Karpas-422 (cell line): ENCODE results near the gene HERC2. TPM values are rescaled to one million over a fixed set of nuclear protein-coding genes. Genes with fewer than 3 reads are reported as not detected.
"Not testable (repeated sequence)": the region's sequence is repeated elsewhere in the genome, so short reads cannot be mapped to it uniquely, and the experiment has no call there.

ENCODE experiments used
- DNase-seq: peaks from one replicate; pipeline ENCODE4 v3.0.0-alpha.2; 2015
- H2AFZ ChIP-seq: fragments of 200-600 bp; sonication (generic); 2 replicates; pipeline ENCODE4 v1.6.1; 2014; ENCODE audit warnings: antibody characterized with exemption, low read length, mixed read lengths
- H3K27ac ChIP-seq: fragments of 200-600 bp; sonication (generic); 2 replicates; pipeline ENCODE4 v1.5.1; 2014; ENCODE audit warnings: mild to moderate bottlenecking, low read length, moderate library complexity
- H3K27me3 ChIP-seq: fragments of 200-600 bp; sonication (generic); 2 replicates; pipeline ENCODE4 v1.6.1; 2014; ENCODE audit warnings: low read length, mixed read lengths
- H3K36me3 ChIP-seq: fragments of 200-600 bp; sonication (generic); 2 replicates; pipeline ENCODE4 v1.6.1; 2014; ENCODE audit warnings: low read length, mixed read lengths; ENCODE audit not compliant: insufficient read depth
- H3K4me1 ChIP-seq: fragments of 200-600 bp; sonication (generic); 2 replicates; pipeline ENCODE4 v1.6.1; 2014; ENCODE audit warnings: mild to moderate bottlenecking, low read length, mixed read lengths
- H3K4me2 ChIP-seq: fragments of 200-600 bp; sonication (generic); 2 replicates; pipeline ENCODE4 v1.6.1; 2014; ENCODE audit warnings: low read length, low read depth, mild to moderate bottlenecking; ENCODE audit not compliant: poor library complexity, severe bottlenecking
- H3K4me3 ChIP-seq: fragments of 200-600 bp; sonication (generic); 2 replicates; pipeline ENCODE4 v1.5.1; 2014; ENCODE audit warnings: mild to moderate bottlenecking, antibody characterized with exemption, low read length, mixed read lengths
- H3K79me2 ChIP-seq: fragments of 200-600 bp; sonication (generic); 2 replicates; pipeline ENCODE4 v1.6.1; 2014; ENCODE audit warnings: mild to moderate bottlenecking, low read length, mixed read lengths
- H3K9ac ChIP-seq: fragments of 200-600 bp; sonication (generic); 2 replicates; pipeline ENCODE4 v1.6.0; 2014; ENCODE audit warnings: low read length
- H3K9me2 ChIP-seq: fragments of 200-600 bp; sonication (generic), shearing (Covaris generic); replicated peaks from 2 replicates; pipeline ENCODE4 v1.6.0; 2014; ENCODE audit warnings: mild to moderate bottlenecking, low read length, moderate library complexity; ENCODE audit not compliant: insufficient read depth
- H3K9me3 ChIP-seq: fragments of 300-700, 200-600 bp; sonication (generic); 2 replicates; pipeline ENCODE4 v1.6.1; 2014; ENCODE audit warnings: low read length, mixed read lengths
- H4K20me1 ChIP-seq: fragments of 200-600 bp; sonication (generic); 2 replicates; pipeline ENCODE4 v1.6.1; 2014; ENCODE audit warnings: mild to moderate bottlenecking, antibody characterized with exemption, low read length, low read depth; ENCODE audit not compliant: insufficient read depth
- total RNA-seq: library from RNA; depleted of rRNA; stranded (reverse); fragments of >200 nt; shearing (Covaris generic); gene quantifications from 2 replicates; pipeline ENCODE4 v1.2.3, GENCODE V29; 2014; ENCODE audit warnings: low replicate concordance

HERC2 gene
- total RNA-seq, 1 experiment from 2014 or later: 58.7 TPM

GRCh38 chr15:28255965-28256364 is 66.0 kb downstream of the HERC2 start:
- DNase-seq: no peak
- no peaks in the 10 kb centered on the region for H3K9me2 ChIP-seq
- H3K27me3 ChIP-seq: no peaks in the 10 kb centered on the region
- no peaks in the 10 kb centered on the region for H4K20me1 ChIP-seq
- H3K9ac ChIP-seq: no peak overlapping the region
- no peaks in the 10 kb centered on the region for H3K4me1 ChIP-seq
- H3K79me2 ChIP-seq: peaks cover 35% of the 10 kb centered on the region
- no peaks in the 10 kb centered on the region for H3K9me3 ChIP-seq
- no peak overlapping the region for H3K27ac ChIP-seq
- H2AFZ ChIP-seq: no peak overlapping the region
- H3K36me3 ChIP-seq: peaks cover 25% of the 10 kb centered on the region; the same call in 1 of the 2 replicates
- no peak overlapping the region for H3K4me2 ChIP-seq
- no peak overlapping the region for H3K4me3 ChIP-seq

GRCh38 chr15:28252831-28253230 is 69.1 kb downstream of the HERC2 start:
- no peaks in the 10 kb centered on the region for H3K9me3 ChIP-seq
- no peaks in the 10 kb centered on the region for H3K9me2 ChIP-seq
- no peak overlapping the region for H3K4me2 ChIP-seq
- H3K9ac ChIP-seq: no peak overlapping the region
- no peaks in the 10 kb centered on the region for H3K4me1 ChIP-seq
- H4K20me1 ChIP-seq: no peaks in the 10 kb centered on the region
- H2AFZ ChIP-seq: no peak overlapping the region
- no peak overlapping the region for H3K27ac ChIP-seq
- peaks cover 34% of the 10 kb centered on the region; the same call in 1 of the 2 replicates for H3K36me3 ChIP-seq
- no peak overlapping the region for H3K4me3 ChIP-seq
- no peaks in the 10 kb centered on the region for H3K27me3 ChIP-seq
- no peak for DNase-seq
- H3K79me2 ChIP-seq: peaks cover 4% of the 10 kb centered on the region

GRCh38 chr15:28246605-28247004 is 75.4 kb downstream of the HERC2 start:
- Histone ChIP-seq H3K4me1 (no peaks in the 10 kb centered on the region), H3K4me2 (no peak overlapping the region), H3K36me3 (peaks cover 63% of the 10 kb centered on the region), H2AFZ (no peak overlapping the region), H3K27ac (no peak overlapping the region), H3K9me3 (no peaks in the 10 kb centered on the region), H3K9me2 (no peaks in the 10 kb centered on the region), H3K79me2 (no peaks in the 10 kb centered on the region), H4K20me1 (no peaks in the 10 kb centered on the region), H3K27me3 (no peaks in the 10 kb centered on the region), H3K4me3 (no peak overlapping the region), H3K9ac (no peak overlapping the region)
- no peak for DNase-seq

GRCh38 chr15:28243901-28244300 is 78.1 kb downstream of the HERC2 start:
- H3K27me3 ChIP-seq: no peaks in the 10 kb centered on the region
- H3K9me3 ChIP-seq: no peaks in the 10 kb centered on the region
- H3K4me1 ChIP-seq: no peaks in the 10 kb centered on the region
- no peak overlapping the region for H2AFZ ChIP-seq
- H3K9ac ChIP-seq: no peak overlapping the region
- no peak overlapping the region for H3K4me3 ChIP-seq
- DNase-seq: no peak
- no peaks in the 10 kb centered on the region for H4K20me1 ChIP-seq
- no peak overlapping the region for H3K27ac ChIP-seq
- H3K36me3 ChIP-seq: peaks cover 58% of the 10 kb centered on the region
- H3K79me2 ChIP-seq: 0 out of 2 replicates have a peak, but pooled peaks cover 3% of the 10 kb centered on the region
- H3K9me2 ChIP-seq: no peaks in the 10 kb centered on the region
- no peak overlapping the region for H3K4me2 ChIP-seq

- no peaks in the 10 kb centered on the region for H3K4me1 ChIP-seq
- H3K4me2 ChIP-seq: no peak overlapping the region
- no peaks in the 10 kb centered on the region for H3K27me3 ChIP-seq
- no peaks in the 10 kb centered on the region for H3K9me3 ChIP-seq
- DNase-seq: no peak
- no peaks in the 10 kb centered on the region for H4K20me1 ChIP-seq
- H3K4me3 ChIP-seq: no peak overlapping the region
- no peak overlapping the region for H3K9ac ChIP-seq
- peaks cover 53% of the 10 kb centered on the region for H3K36me3 ChIP-seq
- 0 out of 2 replicates have a peak, but pooled peaks cover 3% of the 10 kb centered on the region for H3K79me2 ChIP-seq
- H3K27ac ChIP-seq: no peak overlapping the region
- H3K9me2 ChIP-seq: no peaks in the 10 kb centered on the region
- H2AFZ ChIP-seq: no peak overlapping the region
Observed at GRCh38 chr15:28243399-28243798, 78.6 kb downstream of the HERC2 start.

- not testable (repeated sequence) for H3K9me2 ChIP-seq
Observed at GRCh38 chr15:28238296-28238695, 83.7 kb downstream of the HERC2 start.

GRCh38 chr15:28231743-28232142 is 90.2 kb downstream of the HERC2 start:
- not testable (repeated sequence) for H3K4me3 ChIP-seq, H4K20me1 ChIP-seq, DNase-seq, H3K4me2 ChIP-seq, H3K9me3 ChIP-seq, H3K27ac ChIP-seq, H3K36me3 ChIP-seq, H3K27me3 ChIP-seq, H3K9me2 ChIP-seq, H3K79me2 ChIP-seq, H2AFZ ChIP-seq, H3K9ac ChIP-seq, H3K4me1 ChIP-seq

More at GRCh38 chr15:28238296-28238695, 83.7 kb downstream of the HERC2 start:
- H3K36me3 ChIP-seq: peaks cover 16% of the 10 kb centered on the region
- not testable (repeated sequence) for DNase-seq, H3K4me3 ChIP-seq, H3K27me3 ChIP-seq, H4K20me1 ChIP-seq, H3K79me2 ChIP-seq, H3K27ac ChIP-seq, H3K4me1 ChIP-seq, H2AFZ ChIP-seq, H3K9ac ChIP-seq, H3K9me3 ChIP-seq, H3K4me2 ChIP-seq

GRCh38 chr15:28231336-28231735 is 90.6 kb downstream of the HERC2 start:
- H3K36me3 ChIP-seq, H2AFZ ChIP-seq, H3K4me1 ChIP-seq, H3K9me3 ChIP-seq, H4K20me1 ChIP-seq, H3K79me2 ChIP-seq, H3K27ac ChIP-seq, H3K4me3 ChIP-seq, H3K27me3 ChIP-seq, H3K9ac ChIP-seq, DNase-seq, H3K4me2 ChIP-seq, H3K9me2 ChIP-seq: not testable (repeated sequence)
